GM21737 (cell line): Measurements from ENCODE around the gene NCKIPSD.
"Not testable (repeated sequence)": the region's sequence is repeated elsewhere in the genome, so short reads cannot be mapped to it uniquely, and the experiment has no call there.

Experiments
- ATAC-seq: cut with Tn5 transposase; IDR thresholded peaks from one replicate; pipeline ENCODE4 v1.9.1; 2021; ENCODE audit warnings: mild to moderate bottlenecking, moderate library complexity; ENCODE audit not compliant: unreplicated experiment

NCKIPSD gene

DNA sequence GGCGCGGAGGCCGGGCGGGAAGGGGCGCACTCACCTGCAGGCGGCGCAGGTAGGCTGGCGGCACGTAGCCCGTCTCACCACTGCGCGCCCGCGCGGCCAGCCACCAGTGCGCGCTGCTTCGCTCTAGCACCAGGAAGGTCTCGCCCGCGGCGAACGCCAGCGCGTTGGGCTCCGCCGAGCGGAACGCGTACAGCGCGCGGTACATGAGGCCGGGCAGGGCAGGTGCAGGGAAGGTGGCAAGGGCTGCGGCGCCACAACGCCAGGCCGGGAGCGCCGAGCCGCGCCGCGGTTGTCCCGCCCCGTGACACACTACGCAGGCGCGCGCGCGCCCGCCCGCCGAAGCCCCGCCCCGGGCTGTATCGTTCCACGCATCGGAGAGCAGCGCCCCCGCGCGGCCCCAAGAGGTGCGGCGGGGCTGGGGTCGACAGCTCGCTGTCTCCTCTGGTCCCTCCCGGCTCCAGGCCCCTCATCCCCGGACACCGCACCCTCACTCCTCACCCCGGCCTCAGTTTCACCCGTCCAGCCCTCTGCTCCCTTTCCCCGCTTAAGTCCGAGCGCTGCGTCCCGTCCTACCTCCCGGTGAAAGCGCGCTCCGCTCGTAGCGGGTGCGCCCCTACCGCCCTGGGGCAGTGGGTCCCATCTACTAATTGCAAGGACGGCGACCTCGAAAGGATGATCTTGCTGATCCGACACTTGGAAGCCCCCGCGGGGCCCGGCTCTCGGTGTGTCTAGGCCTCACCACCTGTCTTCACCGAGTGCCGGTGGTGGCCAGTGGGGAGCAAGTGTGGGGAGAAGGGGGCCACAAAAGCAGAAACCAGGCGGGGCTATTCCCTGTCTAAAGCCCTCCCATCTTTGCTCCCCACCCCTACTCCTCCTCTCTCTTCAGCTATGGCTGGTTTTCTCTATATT, at the start of gene NCKIPSD:
Gene NCKIPSD, minus strand, starts transcription at position 313 of the 909 bp plus-strand sequence. Its CDS starts 108 bp downstream, at position 205.
- peak; percentile 71 for ATAC-seq

DNA sequence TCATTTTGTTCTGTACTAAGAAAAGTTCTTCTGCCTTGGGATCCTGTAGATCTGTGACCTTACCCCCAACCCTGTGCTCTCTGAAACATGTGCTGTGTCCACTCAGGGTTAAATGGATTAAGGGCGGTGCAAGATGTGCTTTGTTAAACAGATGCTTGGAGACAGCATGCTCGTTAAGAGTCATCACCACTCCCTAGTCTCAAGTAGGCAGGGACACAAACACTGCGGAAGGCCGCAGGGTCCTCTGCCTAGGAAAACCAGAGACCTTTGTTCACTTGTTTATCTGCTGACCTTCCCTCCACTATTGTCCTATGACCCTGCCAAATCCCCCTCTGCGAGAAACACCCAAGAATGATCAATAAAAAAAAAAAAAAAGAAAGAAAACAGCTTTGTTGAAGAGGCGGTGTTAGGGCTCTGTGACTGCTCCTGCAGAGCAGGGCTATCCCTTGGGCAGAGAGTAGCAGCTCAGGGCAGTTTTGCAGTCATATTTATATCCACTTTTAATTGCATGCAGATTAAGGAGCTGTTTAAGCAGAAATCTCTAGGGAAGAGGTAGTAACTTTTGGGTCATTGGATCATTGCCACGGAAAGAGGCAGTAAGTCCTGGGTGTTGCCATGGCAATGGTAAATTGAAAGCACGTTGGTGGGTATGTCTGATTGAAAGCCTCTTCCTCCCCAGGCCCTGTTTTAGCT, 49.5 kb upstream of the NCKIPSD start:
- not testable (repeated sequence) for ATAC-seq

DNA sequence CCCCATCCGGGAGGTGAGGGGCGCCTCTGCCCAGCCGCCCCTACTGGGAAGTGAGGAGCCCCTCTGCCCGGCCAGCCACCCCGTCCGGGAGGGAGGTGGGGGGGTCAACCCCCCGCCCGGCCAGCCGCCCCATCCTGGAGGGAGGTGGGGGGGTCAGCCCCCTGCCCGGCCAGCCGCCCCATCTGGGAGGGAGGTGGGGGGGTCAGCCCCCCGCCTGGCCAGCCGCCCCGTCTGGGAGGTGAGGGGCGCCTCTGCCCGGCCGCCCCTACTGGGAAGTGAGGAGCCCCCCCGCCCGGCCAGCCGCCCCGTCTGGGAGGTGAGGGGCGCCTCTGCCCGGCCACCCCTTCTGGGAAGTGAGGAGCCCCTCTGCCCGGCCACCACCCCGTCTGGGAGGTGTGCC, 48.8 kb upstream of the NCKIPSD start:
- not testable (repeated sequence) for ATAC-seq

DNA sequence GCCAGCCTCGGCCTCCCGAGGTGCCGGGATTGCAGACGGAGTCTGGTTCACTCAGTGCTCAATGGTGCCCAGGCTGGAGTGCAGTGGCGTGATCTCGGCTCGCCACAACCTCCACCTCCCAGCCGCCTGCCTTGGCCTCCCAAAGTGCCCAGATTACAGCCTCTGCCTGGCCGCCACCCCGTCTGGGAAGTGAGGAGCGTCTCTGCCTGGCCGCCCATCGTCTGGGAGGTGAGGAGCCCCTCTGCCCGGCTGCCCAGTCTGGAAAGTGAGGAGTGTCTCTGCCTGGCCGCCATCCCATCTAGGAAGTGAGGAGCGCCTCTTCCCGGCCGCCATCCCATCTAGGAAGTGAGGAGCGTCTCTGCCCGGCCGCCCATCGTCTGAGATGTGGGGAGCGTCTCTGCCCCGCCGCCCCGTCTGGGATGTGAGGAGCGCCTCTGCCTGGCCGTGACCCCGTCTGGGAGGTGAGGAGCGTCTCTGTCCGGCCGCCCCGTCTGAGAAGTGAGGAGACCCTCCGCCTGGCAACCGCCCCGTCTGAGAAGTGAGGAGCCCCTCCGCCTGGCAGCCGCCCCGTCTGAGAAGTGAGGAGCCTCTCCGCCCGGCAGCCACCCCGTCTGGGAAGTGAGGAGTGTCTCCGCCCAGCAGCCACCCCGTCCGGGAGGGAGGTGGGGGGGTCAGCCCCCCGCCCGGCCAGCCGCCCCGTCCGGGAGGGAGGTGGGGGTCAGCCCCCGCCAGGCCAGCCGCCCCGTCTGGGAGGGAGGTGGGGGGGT, 48.2 kb upstream of the NCKIPSD start:
- ATAC-seq = not testable (repeated sequence)

GRCh38 chr3:48727511-48727910, 41.8 kb upstream of the NCKIPSD start:
- no peak for ATAC-seq

DNA sequence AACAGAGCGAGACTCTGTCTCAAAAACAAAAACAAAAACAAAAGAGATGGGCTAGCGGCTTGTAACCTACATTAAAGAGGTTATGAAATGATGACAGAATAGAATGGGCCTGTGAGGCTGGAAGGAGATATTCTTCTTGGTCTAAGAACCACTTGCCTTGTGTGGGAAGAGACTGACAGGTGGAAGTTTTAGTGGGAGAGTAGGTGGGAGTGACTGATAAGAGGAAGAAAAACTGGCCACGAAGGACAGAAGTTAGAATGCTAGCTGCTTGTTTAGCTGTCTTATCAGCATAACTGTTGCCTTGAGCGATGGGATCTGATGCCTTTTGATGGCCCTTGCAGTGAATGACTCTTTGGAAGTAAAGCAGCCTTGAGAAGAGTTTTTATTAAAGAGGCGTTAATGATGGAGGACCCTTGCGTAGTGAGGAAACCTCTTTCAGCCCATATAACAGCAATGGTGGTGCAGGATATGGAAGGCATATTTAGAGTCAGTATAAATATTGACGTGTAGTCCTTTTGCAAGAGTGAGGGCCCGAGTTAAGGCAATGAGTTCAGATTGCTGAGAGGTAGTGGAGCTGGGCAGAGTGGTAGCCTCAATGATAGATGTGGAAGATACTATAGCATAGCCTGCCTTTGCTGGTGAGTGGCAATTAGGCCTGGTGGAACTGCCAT, 39.6 kb upstream of the NCKIPSD start:
- not testable (repeated sequence) for ATAC-seq

- no peak for ATAC-seq
Observed at GRCh38 chr3:48723725-48724124, 38.0 kb upstream of the NCKIPSD start.

DNA sequence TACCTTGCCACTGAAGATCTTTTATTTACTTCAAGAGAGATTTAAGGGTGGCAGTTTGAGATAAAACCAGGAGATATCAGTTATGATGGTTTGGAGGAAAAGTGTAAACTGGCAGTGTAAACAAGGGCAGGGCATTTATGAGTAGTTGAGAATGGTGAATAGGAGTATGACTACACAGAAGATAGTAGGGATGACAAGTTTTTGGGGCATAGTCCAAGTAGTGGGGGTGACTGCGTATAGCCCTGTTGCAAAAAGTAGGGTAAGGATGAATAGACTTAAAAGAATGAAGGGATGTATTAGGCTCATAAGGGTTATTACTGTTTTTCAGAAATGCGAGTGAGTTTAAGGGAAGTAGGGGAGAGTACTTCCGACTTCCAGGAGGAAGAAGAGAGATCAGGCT, 37.6 kb upstream of the NCKIPSD start:
- ATAC-seq = not testable (repeated sequence)

- peak; percentile 98 for ATAC-seq
Observed at GRCh38 chr3:48716982-48717746, 31.4 kb upstream of the NCKIPSD start, which contains the start of gene IP6K2. Gene IP6K2 (minus strand): TSS chr3:48717221. CDS start chr3:48695291, 21,930 bp downstream.

DNA sequence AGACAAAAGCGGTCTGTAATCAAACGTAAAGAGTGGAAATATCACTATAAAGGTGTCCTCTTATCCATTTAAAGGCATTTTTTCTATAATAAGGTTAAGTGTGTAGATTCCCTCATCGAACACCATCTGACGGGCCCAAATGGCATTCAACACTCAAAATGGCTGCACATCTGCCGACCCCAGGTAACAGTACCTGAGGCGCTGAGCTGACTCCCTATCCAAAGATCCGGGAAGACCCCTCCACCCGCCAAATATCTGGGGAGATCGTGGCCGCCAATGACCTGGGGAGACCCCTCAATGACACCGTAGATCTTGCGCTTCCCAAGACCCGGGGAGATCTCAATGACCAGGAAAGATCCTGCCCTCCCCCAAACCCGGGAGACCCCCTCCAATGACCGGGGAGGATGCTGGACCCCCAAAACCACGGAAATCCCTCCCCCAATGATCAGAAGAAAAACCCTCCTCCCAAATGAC, 30.8 kb upstream of the NCKIPSD start:
- no peak for ATAC-seq

DNA sequence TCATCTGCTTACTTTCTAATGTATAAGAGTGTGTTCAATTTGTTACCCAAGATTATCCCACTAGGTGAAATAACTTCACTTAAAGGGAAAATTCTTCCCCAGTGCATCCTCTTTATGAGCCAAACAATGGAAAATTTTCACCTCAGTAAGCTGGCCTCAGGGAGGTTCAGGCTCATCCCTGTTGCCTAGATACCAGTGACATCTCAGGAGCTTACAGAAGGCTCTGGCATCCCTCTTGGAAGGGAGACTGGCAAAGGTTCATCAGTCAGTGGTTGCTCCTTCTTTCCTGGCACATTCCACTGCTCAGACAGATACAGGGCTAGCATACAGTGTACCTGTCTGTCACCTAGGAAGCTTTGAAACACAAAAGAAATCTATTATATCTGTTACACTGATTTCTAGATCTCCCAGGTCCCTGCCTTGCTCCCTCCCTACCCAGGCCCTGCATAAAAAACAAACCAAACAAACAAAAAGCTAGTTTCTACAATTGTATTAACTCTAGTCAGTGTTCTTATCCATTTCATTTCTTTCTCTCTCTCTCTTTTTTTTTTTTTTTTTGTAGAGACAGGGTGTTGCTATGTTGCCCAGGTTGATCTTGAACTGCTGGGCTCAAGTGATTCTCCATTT, 29.6 kb upstream of the NCKIPSD start:
- ATAC-seq = no peak

DNA sequence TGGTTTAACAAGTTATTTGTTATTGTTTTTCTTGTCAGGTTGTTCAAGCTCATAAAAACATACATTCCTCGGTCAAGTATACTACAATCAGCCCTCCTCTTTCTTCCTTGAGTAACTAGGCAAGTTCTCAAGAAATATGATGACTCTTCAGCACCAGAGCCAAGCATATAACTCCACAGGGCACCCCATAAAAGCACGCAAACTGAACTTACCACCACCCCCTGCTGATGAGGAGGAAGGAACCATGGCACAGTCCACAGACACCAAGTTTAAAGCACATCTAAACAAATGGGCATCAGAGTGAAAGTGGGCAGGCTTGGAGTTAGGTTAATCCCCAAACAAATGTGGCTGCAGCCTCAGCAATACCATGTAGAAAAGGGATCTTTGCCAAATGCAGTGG, 26.0 kb upstream of the NCKIPSD start:
- ATAC-seq = no peak

- no peak for ATAC-seq
Observed at GRCh38 chr3:48709051-48709461, 23.3 kb upstream of the NCKIPSD start.

DNA sequence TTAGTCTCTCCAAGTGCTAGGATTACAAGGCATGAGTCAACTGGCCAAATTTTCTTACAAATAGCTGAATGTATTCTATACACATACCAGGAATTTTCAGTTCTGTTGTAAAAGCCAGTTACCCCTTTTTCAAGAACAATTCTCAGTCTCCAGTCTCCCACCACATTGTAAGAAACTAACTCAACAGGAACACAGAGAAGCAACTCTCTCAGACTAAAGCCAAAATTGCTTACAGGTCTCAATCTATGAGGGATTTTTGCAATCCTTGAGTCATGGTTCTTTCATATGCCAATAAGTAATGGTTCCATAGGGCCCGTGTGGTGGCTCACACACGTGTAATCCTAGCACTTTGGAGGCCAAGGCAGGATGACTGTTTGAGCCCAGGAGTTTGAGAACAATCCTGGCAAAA, 22.8 kb upstream of the NCKIPSD start:
- no peak for ATAC-seq

DNA sequence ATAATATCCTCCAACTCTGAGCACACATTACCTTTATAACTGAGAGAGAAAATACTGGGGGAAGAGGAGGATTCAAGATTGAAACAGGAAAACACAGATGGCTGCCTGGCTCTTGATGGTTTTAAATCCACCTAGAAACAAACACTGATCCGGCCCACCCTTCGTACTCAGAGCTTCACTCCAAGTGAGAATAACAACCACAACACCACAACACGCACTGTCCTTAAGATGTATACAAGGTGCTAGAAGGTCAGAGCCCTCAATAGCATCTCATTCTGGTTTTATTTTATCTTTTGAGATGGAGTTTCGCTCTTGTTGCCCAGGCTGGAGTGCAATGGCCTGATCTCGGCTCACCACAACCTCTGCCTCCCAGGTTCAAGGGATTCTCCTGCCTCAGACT, 21.4 kb upstream of the NCKIPSD start:
- ATAC-seq = no peak

GRCh38 chr3:48702320-48702920, 16.7 kb upstream of the NCKIPSD start:
- no peak for ATAC-seq

DNA sequence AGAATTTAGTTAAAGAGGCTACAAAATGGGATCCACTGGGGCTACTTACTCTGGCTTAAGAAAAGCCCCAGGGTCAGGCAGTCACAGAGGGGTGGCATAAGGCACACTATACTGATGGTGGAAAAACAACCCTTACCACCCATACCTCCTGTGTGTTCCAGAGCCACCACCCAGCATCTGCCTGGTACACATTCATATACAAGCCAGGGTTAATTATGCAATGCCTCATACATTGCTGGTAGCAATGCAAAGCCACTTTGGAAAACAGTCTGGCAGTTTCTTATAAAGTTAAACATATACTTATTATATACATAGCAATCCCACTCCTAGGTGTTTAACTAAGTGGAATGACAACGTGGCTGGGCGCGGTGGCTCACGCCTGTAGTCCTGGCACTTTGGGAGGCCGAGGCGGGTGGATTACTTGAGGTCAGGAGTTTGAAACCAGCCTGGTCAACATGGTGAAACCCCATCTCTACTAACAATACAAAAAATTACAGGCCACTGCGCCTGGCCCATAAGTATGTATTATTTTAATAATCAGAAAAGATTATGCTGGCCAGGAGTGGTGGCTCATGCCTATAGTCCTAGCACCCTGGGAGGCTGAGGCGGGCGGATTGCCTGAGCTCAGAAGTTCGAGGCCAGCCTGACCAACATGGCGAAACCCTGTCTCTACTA, 15.2 kb upstream of the NCKIPSD start:
- ATAC-seq = no peak

DNA sequence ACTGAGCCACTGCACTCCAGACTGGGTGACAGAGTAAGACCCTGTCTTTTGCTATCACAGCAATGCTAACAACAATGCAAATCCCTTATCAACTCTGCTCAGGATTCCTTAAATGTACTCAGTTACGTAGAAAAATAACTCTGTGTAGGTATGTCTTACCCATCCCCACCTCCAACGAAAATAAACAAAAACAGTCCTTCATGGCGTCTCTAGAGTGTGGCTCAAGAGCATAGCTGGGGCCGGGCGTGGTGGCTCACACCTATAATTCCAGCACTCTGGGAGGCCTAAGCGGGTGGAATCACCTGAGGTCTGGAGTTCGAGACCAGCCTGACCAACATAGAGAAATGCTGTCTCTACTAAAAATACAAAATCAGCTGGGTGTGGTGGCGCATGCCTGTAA, 13.2 kb upstream of the NCKIPSD start:
- no peak for ATAC-seq
